NK-92 (cell line): ENCODE results near the gene BIN2.
"Not testable (repeated sequence)": the region's sequence is repeated elsewhere in the genome, so short reads cannot be mapped to it uniquely, and the experiment has no call there.

Source experiments
- DNase-seq: peaks from one replicate; lab custom pipeline; 2025; ENCODE audit not compliant: unreplicated experiment; lab: John Stamatoyannopoulos, UW

Gene BIN2

DNA sequence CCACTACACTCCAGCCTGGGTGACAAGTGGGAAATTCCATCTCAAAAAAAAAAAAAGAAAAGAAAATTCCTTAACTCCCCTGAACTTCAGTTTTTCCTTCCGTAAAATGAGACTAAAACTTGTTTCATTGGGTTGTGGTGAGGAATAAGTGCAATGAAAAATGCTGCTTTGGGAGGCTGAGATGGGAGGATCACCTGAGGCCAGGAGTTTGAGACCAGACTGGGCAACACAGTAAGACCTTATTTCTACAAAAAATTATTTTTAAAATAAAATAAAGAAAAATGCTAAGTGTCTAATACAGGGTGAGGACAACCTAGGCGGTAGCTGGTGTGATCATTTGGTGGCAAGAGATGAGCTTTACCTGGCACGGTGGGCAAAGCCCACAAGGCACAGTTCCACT is 60.6 kb downstream of the BIN2 start:
- DNase-seq: no peak

DNA sequence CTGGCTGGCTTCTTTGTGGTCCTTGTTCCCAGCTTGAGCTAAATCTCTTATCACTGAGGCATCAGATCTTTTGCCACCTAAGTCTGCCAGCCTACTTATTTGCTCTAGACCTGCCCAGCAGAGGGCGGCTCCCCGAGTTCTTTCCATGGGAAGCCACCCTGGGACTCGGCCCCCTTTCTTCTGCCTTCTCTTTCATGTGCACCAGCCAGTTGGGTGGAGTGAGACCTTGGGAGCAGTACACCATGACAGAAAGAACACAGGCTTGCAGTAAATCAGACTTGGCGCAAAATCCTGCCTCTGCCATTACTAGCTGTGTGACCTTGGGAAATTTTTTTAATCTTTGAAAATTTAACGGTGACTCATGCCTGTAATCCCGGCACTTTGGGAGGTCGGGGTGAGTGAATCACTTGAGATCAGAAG is 61.2 kb downstream of the BIN2 start:
- no peak for DNase-seq

DNA sequence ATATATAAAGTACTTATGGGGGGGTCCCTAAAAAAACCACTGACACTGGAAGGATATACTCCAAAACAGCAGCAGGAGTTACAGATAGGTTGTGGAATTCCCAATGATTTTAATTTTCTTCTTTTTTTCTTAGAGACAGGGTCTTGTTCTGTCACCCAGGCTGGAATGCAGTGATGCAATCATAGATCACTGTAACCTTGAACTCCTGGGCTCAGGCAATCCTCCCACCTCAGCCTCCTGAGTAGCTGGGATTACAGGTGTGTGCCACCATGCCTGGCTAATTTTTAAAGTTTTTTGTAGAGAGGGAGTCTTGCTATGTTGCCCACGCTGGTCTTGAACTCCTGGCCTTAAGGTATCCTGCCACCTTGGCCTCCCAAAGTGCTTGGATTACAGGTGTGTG is 64.4 kb downstream of the BIN2 start:
- not testable (repeated sequence) for DNase-seq

DNA sequence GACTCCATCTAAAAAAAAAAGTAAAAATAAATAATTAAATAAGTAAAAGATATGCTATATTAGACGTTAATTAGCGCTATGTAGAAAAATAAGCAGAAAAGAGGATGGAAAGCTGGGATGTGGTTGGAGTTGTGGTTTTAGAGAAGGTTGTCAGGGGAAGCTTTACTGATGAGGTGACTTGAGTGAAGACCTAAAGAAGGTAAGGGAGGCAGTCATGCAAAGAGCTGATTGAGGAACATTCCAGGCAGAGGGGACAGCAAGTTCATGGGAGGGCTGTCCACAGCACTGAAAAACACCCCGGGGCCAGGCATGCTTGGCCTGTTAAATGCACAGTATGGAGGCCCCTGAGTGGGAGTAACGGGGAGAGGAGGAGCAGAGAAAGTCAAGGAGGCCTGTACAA is 69.4 kb downstream of the BIN2 start:
- no peak for DNase-seq

DNA sequence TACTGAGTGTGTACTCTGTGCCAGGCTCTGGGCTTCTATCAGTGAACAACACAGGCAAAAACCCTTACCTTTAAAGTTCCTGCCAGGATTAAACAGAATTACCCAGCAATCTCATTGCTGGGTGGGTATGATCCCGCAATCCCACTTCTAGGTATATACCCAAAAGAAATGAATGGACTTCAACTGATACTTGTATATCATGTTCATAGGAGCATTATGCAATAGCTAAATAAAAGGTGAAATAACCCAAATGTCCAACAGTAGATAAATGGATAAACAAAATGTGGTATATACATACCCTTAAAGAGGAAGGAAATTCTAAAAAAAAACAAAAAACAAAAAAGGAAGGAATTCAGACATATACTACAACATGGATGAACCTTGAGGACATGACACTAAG is 70.7 kb downstream of the BIN2 start:
- DNase-seq: no peak

DNA sequence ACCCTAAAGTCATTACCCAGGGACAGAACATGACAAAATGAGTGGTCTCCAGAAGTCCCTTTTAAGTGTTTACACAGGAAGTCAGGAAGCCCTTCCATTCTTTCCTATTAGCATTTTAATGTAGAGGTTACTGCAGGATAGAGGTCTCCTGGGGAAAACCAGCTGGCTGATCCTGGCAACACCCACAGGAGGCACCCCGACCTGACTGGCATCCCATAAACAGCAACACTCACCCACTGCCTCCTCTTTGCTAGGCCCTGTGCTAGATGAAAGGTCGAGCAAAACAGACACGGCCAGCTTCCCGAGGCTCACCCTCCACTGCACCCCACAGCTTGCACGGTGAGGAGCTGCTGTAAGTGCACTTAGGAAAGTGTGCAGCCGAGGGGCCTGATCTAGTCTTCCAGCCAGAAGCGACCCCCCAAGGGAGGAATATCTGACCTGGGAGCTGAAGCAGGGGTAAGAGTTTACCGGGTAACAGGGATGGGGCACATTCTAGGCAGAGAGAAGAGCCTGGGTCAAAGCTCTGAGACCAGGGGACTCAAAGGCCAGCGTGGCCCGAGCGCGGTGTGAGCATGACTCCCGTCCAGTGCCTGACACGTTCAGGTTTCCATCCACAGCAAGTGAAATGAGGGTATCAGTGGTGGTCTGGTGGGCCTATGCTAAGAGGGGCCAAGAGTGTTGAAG is 76.3 kb downstream of the BIN2 start:
- no peak for DNase-seq

DNA sequence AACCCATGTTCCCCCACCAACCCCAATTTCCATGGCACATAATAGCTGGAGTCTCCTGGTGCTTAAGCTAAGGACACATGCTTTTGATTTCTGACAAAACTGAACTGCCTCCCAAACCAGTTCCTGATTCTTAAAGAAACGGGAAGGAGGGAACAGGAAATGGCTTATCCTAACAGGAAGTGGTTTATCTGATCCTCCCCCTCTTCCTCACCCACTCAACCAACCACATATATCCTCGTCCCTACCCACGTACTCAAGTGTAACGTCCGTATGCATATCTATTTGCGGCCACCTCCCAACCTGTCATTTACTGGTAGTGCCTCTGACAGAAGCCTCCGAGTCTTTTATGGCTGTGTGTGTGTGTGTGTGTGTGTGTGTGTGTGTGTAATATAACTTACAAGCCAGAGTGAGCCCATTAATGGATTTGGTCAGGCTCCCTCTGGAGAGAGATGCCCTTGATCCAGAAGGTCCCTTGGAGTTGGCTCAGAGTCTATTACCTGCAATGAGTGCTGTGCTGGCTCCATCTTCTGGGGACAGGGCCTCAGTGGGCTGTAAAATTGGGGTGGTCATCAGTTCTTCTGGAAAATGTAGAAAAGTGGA is 77.6 kb downstream of the BIN2 start:
- DNase-seq: no peak

DNA sequence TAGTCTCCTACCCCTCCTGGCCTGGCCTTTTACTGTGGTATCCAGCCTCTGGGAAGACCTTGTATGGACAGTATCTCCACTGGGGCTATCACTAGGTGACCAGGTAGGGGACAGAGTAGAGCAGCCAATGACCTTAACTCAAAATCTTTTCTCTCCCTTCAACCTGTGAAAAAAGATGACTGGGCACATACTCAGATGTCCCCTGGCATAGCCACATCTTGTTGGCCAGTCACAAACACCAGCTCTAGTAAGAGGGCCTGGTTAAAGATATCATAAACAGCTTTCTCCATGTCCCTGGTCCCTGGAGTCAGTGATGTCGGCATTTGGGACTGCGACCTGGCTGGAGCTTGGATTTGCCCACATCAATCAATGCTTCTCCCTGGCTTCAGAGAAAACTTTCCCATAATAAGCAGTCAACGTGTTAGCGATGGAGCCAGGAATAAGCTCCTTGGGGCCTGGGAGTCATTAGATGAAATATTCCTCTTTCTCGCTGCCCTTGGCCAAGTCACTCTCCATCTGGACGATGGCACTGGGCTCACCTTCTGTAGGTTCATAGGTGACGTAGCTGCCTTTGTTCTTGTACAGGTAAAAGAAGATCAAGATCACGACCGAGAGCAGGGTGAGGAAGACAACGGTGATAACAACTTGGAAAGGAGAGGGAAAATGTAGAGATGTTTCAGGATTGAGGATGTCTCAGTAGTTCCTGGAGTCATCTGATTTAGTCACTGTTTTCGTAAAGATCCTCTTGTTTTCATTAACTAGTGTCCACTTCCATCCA is 78.3 kb downstream of the BIN2 start:
- DNase-seq: no peak

DNA sequence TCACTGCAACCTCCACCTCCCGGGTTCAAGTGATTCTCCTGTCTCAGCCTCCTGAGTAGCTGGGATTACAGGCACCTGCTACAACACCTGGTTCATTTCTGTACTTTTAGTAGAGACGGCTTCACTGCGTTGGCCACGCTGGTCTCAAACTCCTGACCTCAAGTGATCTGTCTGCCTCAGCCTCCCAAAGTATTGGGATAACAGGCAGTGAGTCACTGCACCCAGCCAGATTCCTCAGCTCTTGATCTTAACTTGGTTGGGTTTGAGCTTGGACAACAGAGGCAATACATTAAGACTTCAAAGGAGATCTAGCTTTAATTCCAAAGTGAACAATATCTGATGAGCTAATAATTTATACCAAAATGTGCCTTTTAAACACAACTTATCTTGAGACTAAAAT is 79.7 kb downstream of the BIN2 start:
- no peak for DNase-seq

DNA sequence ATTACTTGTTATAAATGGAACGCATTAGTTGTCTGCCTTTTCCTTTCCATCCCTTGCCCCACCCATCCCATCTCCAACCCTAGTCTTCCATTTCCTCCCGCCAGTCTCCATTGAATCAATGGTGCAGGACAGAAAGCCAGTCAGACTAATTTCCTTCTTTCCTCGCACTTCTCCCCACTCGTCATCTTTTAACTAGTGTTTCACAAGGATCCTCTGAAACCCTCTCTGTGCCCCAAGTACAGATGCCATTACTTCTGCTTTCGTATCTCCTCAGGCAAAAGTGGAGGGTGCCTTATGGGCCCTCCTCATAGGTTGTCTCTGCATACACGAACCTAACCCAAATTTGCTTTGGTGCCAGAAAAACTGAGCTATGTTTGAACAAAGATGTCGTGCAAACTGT is 81.1 kb downstream of the BIN2 start:
- DNase-seq: no peak

DNA sequence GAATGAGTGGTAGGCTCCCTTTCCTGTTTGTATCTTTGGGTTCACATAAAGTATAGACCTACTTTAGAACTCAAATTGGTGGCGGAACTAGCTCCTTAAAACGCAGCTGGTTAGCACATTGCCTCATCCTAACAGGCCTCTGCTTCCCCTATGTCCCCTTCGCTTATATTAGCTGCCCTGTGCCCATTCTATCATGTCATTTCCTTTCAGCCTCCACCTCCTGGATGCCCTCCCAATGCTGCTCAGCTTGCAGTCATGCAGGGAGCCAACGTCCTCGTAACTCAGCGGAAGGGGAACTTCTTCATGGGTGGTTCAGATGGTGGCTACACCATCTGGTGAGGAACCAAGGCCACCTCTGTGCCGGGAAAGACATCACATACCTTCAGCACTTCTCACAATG is 81.9 kb downstream of the BIN2 start:
- DNase-seq: no peak

DNA sequence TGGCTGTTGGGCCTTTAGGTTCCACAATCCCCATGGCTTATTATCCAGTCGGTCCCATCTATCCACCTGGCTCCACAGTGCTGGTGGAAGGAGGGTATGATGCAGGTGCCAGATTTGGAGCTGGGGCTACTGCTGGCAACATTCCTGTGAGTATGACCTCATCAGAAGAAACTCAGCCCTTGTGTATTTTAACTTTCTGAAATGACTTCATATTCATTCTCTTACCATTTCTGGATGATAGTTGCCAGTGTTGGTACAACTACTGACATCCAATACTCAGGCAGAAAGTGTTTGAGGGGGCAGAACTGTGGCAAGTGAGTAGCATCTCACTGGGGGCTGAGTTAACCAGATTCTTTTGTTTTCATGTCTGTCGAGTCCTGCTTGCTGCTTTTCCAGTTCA is 83.0 kb downstream of the BIN2 start:
- no peak for DNase-seq

DNA sequence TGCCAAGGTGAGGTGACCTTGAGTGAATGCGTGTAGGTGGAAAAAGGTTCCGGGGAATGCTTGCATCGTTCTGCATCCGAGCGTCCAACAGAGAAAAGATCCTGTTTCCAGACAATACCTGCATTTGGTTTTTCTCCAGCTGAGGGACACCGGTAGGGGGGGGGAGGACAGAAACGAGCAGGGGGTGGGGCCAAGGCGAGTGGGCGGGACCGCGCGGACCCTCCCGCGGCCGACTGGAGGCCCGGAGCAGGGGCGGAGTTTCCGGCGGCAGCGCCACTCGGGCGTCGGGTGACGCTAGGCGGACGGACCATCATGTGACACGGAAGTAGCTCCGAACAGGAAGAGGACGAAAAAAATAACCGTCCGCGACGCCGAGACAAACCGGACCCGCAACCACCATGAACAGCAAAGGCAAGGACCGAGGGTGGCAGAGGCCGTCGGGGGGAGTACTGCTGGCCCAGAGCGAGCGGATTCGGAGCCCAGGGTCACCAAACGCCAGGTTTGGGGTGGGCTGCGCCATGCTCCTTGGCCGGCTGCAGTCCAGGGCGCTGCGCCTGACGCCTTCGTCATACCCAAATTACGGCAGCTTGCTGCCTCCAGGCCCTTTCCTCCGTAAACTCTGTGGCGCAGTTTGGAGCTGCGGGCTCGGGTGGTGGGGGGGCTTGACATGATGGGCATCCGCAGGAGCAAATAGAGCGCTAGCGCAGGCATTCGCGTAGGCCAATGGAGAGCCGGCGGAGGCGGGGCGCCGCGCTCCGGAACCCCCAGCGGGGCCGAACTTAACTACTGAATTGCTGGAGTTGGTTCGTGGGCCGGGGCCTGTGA is 85.3 kb downstream of the BIN2 start, which contains the start of gene DAZAP2:
Gene DAZAP2, plus strand, starts transcription at position 317 of the 825 bp plus-strand sequence. Its CDS starts 82 bp downstream, at position 399.
- peak; percentile 83 for DNase-seq

DNA sequence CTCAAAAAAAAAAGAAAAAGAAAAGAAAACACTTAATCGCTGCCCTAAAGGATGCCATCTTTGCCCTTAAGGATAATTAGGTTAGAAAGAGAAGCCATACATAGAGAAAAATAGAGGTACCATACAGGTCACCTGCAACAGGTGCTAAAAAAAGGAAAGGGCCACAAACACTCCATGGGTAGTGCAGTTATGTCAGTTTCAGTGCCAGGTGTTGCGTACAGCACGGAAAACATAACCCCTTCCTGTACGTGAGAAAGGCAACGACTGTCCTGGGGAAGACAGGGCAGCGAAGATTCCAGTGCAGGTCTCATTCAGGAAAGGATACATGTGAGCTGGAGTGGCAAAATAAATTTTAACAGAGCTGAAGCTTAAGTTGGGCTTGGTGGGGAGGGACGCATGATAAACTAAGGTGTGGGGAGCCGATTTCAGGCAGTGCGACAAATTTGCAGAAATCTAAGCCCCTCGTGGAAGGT is 85.9 kb downstream of the BIN2 start:
- DNase-seq: no peak

DNA sequence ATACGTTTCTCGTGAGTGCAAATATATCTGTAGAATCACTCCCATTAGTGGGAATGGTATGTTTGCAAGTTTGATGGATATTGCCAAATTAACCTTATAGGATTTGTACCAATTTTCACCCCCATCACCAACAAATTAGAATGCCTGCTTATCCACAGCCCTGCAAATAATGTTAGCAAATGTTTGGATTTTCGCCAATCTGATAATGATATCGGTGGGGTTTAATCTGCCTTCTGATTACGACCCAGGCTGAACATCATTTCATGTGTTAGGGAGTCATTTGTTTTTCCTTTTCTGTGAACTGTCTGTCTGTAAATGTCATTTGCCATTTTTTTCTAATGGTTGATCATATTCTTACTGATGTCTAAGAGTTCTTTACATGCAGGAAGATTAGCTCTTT is 89.4 kb downstream of the BIN2 start:
- DNase-seq: no peak

DNA sequence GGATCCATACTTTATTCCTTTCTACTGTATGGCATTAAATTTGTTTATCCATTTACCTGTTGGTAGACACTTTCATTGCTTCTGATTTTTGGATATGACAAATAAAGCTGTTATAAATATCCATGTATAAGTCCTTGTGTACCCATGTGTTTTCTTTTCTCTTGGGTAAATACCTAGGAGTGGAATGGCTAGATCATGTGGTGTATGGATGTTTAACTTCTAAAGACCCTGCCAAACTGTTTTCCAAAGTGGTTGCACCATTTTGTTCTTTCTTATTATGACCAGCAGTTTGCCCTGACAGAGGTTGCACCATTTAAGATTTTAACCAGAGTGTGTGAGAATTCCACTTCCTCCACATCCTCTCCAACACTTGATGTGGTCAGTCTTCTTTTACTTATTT is 91.3 kb downstream of the BIN2 start:
- DNase-seq: no peak
